Gastroesophageal sphincter (tissue), 4 donors: ENCODE measurements around the gene FHOD3. TPM values are rescaled to one million over a fixed set of nuclear protein-coding genes. Genes with fewer than 3 reads are reported as not detected.

Source experiments
- ATAC-seq: fragments of 150-250 bp; one replicate; pipeline ENCODE4 v1.9.1; 2016; ENCODE audit warnings: mild to moderate bottlenecking, moderate library complexity
- H3K27ac ChIP-seq, 4 donors: fragments of 200-600 bp; sonication (generic) in 3 of 4; 1 replicate in 3 of 4; 2 replicates in 1 of 4; pipeline ENCODE4 v1.5.1; 2016 to 2019
- H3K27me3 ChIP-seq: fragments of 200-600 bp; sonication (generic); one replicate; pipeline ENCODE4 v1.5.1; 2019
- H3K36me3 ChIP-seq, 2 donors: fragments of 200-600 bp; sonication (generic); one replicate each; pipeline ENCODE4 v1.5.1; 2019; ENCODE audit warnings: control low read depth in 1 of 2
- H3K4me1 ChIP-seq, 3 donors: fragments of 200-600 bp; sonication (generic); 1 replicate in 2 of 3; 2 replicates in 1 of 3; pipeline ENCODE4 v1.5.1; 2016 to 2019; ENCODE audit warnings: control low read depth in 2 of 3
- H3K4me3 ChIP-seq, 2 donors: fragments of 200-600 bp; sonication (generic); one replicate each; pipeline ENCODE4 v1.5.1; 2019; ENCODE audit warnings: mild to moderate bottlenecking in 1 of 2, moderate library complexity in 1 of 2
- H3K9me3 ChIP-seq, 3 donors: fragments of 200-600 bp; sonication (generic); one replicate each; pipeline ENCODE4 v1.5.1; 2017 to 2019; ENCODE audit warnings: control low read depth in 2 of 3
- EP300 ChIP-seq: sonication (generic); formaldehyde crosslinking; IDR thresholded peaks from one replicate; pipeline ENCODE4 v1.6.1; 2017; ENCODE audit warnings: antibody characterized with exemption, mild to moderate bottlenecking
- POLR2A ChIP-seq, 2 donors: fragments of 450-650 bp; IDR thresholded peaks; one replicate each; pipeline ENCODE4 v1.6.1; 2017; ENCODE audit warnings: antibody characterized with exemption in 2 of 2, mild to moderate bottlenecking in 2 of 2, moderate library complexity in 1 of 2
- POLR2AphosphoS5 ChIP-seq: sonication (generic); formaldehyde crosslinking; IDR thresholded peaks from one replicate; pipeline ENCODE4 v1.6.1; 2017; ENCODE audit warnings: antibody characterized with exemption
- WGBS, 2 donors: methylation state at CpG; one replicate each; pipeline ENCODE4 v1.1.5; 2018; ENCODE audit warnings: low coverage in 1 of 2; 5-methylcytosine and 5-hydroxymethylcytosine counted together
- total RNA-seq, 4 donors: library from RNA; depleted of rRNA; stranded (reverse); fragments of >200 nt; gene quantifications; one replicate each; pipeline ENCODE4 v1.1.0, GENCODE V29; 2016
- TF ChIP-seq, protein P1 (sequence below), 4 experiments: fragments of 200-600 bp in 2 of 4; fragments of 450-650 bp in 2 of 4; sonication (generic) in 1 of 4; IDR thresholded peaks; one replicate each; pipeline ENCODE4 v1.5.1; 2017 to 2019; ENCODE audit warnings: antibody characterized with exemption in 4 of 4, mild to moderate bottlenecking in 2 of 4, moderate library complexity in 2 of 4

The FHOD3 gene
- total RNA-seq, 4 donors from 2014 or later: 18.4 to 36.7 (median 30.4) TPM

DNA sequence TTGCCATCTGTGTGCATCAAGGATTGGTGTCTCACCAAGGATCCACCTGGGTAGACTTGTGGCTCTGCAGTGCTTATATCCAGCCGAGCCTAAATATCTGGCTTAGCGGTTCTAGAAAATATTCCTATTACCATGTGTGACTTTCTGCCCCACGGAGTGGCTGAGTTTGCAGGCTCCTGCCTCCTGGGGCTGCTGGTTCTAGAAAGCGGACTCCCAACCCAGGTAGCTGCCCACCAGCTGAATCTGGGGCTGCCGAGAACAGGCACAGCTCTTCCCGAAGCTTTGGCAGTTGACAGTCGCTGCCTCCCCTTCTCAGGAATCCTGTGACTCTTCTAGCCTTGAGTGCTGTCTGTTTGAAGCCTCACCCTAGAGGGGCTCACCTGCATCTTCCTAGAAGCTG, 426.7 kb downstream of the FHOD3 start:
- WGBS, 2 donors: 71% methylated on average over 6 of the region's 7 CpGs; no CpG with 5 or more reads in 1 of the 2 donors
- no peak for ATAC-seq
- Histone ChIP-seq H3K4me1 (peaks cover 0 to 36% (median 8%) of the 10 kb centered on the region in 3 donors), H3K36me3 (peaks cover 0 to 4% of the 10 kb centered on the region in 2 donors), H3K27ac (peak overlapping the region in 3 of 4 donors; percentile 58 to 68 (median 66)), H3K4me3 (peak overlapping the region in 1 of 2 donors; percentile 31), H3K27me3 (no peaks in the 10 kb centered on the region), H3K9me3 (no peaks in the 10 kb centered on the region)
- no peak for TF ChIP-seq POLR2A (IDR thresholded peaks at IDR 0.05)
- TF ChIP-seq, protein P1, sequence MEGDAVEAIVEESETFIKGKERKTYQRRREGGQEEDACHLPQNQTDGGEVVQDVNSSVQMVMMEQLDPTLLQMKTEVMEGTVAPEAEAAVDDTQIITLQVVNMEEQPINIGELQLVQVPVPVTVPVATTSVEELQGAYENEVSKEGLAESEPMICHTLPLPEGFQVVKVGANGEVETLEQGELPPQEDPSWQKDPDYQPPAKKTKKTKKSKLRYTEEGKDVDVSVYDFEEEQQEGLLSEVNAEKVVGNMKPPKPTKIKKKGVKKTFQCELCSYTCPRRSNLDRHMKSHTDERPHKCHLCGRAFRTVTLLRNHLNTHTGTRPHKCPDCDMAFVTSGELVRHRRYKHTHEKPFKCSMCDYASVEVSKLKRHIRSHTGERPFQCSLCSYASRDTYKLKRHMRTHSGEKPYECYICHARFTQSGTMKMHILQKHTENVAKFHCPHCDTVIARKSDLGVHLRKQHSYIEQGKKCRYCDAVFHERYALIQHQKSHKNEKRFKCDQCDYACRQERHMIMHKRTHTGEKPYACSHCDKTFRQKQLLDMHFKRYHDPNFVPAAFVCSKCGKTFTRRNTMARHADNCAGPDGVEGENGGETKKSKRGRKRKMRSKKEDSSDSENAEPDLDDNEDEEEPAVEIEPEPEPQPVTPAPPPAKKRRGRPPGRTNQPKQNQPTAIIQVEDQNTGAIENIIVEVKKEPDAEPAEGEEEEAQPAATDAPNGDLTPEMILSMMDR (IDR thresholded peaks at IDR 0.05): no peak
- TF ChIP-seq POLR2AphosphoS5: no peak
- TF ChIP-seq EP300: no peak

GRCh38 chr18:36724591-36725001, 427.1 kb downstream of the FHOD3 start:
- Histone ChIP-seq H3K27me3 (no peaks in the 10 kb centered on the region), H3K9me3 (no peaks in the 10 kb centered on the region), H3K27ac (peak overlapping the region; percentile 3 to 68 (median 62)), H3K4me1 (peaks cover 0 to 36% (median 9%) of the 10 kb centered on the region in 3 donors), H3K4me3 (peak overlapping the region in 1 of 2 donors; percentile 31), H3K36me3 (peaks cover 0 to 3% of the 10 kb centered on the region in 2 donors)
- TF ChIP-seq POLR2A (IDR thresholded peaks at IDR 0.05): no peak
- TF ChIP-seq, protein P1 (IDR thresholded peaks at IDR 0.05): no peak
- TF ChIP-seq POLR2AphosphoS5: no peak
- peak; percentile 37 for ATAC-seq
- 0 to 6% methylated on average over 1 to 3 of the region's 8 CpGs for WGBS, 2 donors

DNA sequence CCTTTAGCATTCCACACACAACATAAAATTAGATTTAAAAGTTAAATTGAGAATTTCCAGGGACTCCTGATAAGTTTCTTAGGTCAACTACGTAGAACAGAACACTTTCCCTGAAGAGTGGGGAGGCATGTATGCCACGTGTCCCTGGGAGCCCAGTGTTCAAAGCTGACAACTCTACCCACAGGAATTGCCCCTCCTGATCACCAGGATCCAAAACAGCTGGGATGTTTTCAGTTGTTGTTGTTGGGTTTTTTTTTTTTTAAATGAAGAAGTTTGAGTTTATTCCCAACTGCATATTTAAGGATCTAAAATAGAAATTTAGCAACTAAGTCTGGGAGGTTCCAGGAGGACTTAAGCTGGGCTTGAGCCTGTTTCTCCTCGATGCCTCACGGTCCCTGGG, 430.8 kb downstream of the FHOD3 start:
- ATAC-seq: no peak
- Histone ChIP-seq H3K36me3 (peaks cover 0 to 28% of the 10 kb centered on the region in 2 donors), H3K27me3 (no peaks in the 10 kb centered on the region), H3K27ac (no peak overlapping the region), H3K9me3 (no peaks in the 10 kb centered on the region), H3K4me3 (no peak overlapping the region), H3K4me1 (peaks cover 0 to 23% (median 9%) of the 10 kb centered on the region in 3 donors)
- TF ChIP-seq, protein P1 (IDR thresholded peaks at IDR 0.05): no peak
- no peak for TF ChIP-seq POLR2A (IDR thresholded peaks at IDR 0.05)
- TF ChIP-seq EP300: no peak
- TF ChIP-seq POLR2AphosphoS5: no peak
- 72 to 79% methylated on average over 3 to 4 of the region's 4 CpGs for WGBS, 2 donors

- ATAC-seq: no peak
- Histone ChIP-seq H3K4me3 (no peak overlapping the region), H3K27ac (no peak overlapping the region), H3K9me3 (no peaks in the 10 kb centered on the region), H3K36me3 (peaks cover 0 to 35% of the 10 kb centered on the region in 2 donors), H3K4me1 (peaks cover 0 to 14% (median 7%) of the 10 kb centered on the region in 3 donors), H3K27me3 (no peaks in the 10 kb centered on the region)
- no peak for TF ChIP-seq POLR2AphosphoS5
- TF ChIP-seq EP300: no peak
- TF ChIP-seq POLR2A (IDR thresholded peaks at IDR 0.05): no peak
- TF ChIP-seq, protein P1 (IDR thresholded peaks at IDR 0.05): no peak
Measured at GRCh38 chr18:36729197-36729596, 431.7 kb downstream of the FHOD3 start.

DNA sequence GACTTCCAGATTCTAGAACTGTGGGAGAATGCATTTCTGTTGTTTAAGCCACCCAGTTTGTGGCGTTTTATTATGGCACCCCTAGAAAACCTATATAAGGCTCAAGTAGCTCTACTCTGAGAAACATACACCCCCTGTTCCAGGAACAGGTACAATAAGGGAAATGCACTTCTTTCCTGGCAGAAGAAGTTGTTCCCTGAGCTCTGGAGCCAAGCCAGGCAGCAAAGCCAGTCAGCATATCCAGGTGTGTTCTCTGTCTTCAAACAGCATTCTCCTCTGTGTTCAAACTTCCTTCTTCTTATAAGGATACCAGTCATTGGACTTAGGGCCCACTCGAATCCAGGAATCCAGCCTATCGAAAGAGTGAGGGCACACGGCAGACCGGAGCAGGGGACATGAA, 434.8 kb downstream of the FHOD3 start:
- Histone ChIP-seq H3K4me1 (peaks cover 0 to 5% (median 0%) of the 10 kb centered on the region in 3 donors), H3K36me3 (peaks cover 0 to 59% of the 10 kb centered on the region in 2 donors), H3K4me3 (no peak overlapping the region), H3K9me3 (no peaks in the 10 kb centered on the region), H3K27me3 (no peaks in the 10 kb centered on the region), H3K27ac (no peak overlapping the region)
- no peak for TF ChIP-seq EP300
- no peak for TF ChIP-seq POLR2A (IDR thresholded peaks at IDR 0.05)
- TF ChIP-seq POLR2AphosphoS5: no peak
- TF ChIP-seq, protein P1 (IDR thresholded peaks at IDR 0.05): no peak
- WGBS, 2 donors: 84 to 100% methylated on average over 1 to 3 of the region's 5 CpGs
- ATAC-seq: no peak
